ENCODE measurements around the gene DDX1.

DDX1 gene

DNA sequence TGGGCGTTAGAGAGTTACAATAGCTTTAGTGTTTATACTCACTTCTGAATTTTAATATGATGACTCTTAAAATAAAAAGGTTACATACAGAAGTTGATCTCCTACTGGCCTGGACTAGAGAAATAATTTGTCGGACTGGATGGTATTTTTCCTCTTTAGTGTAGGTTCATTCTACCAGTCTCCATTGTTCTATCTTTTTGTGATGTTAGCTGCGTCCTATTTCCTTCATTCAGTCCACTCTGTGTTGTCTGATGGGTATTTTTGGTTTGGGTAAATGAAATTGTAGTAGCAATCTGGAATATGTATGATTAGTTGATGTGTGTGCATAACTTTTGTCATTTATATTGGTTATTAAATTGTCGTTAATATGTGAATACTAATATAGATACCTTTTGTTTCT, 5.3 kb downstream of the DDX1 start:
- Histone ChIP-seq H3K27ac (ENCODE audit: extremely low read depth, low read depth, low read length) (no peak overlapping the region), H3K36me3 (ENCODE audit: control insufficient read depth in 2 of 2, insufficient read depth in 1 of 2, low read length in 2 of 2) (peaks cover 63 to 74% of the 10 kb centered on the region in 2 experiments), H3K9me3 (ENCODE audit: control insufficient read depth, insufficient read depth, low read depth, low read length) (no peaks in the 10 kb centered on the region), H3K4me3 (ENCODE audit: low read depth, low read length) (no peak overlapping the region), H3K4me1 (ENCODE audit: control insufficient read depth, insufficient read depth, low read length) (no peaks in the 10 kb centered on the region)
- POLR2A ChIA-PET: no interaction called here
- TF ChIP-seq ZNF692 (tag by site-specific recombination; IDR thresholded peaks at IDR 0.05): no peak
- TF ChIP-seq ZNF513 (tag by site-specific recombination; IDR thresholded peaks at IDR 0.05): no peak
- TF ChIP-seq ZNF518A (tag by site-specific recombination; conservative IDR thresholded peaks at IDR 0.05; ENCODE audit: low read depth): no peak
- TF ChIP-seq ZNF664 (tag by site-specific recombination; IDR thresholded peaks at IDR 0.05): no peak
- no peak for TF ChIP-seq KLF17 (tag by site-specific recombination; IDR thresholded peaks at IDR 0.05)
- TF ChIP-seq ZNF354C (tag by site-specific recombination; IDR thresholded peaks at IDR 0.05; ENCODE audit: borderline replicate concordance, low read depth): no peak
- TF ChIP-seq ZNF555 (tag by site-specific recombination; conservative IDR thresholded peaks at IDR 0.05): no peak
- no peak for TF ChIP-seq ZNF645 (tag by site-specific recombination; IDR thresholded peaks at IDR 0.05)
- TF ChIP-seq HOXD13 (CRISPR knock-in tag; IDR thresholded peaks at IDR 0.05; ENCODE audit: borderline replicate concordance): no peak
- no peak for TF ChIP-seq KLF10 (tag by site-specific recombination; IDR thresholded peaks at IDR 0.05)
- TF ChIP-seq SP7 (tag by site-specific recombination; IDR thresholded peaks at IDR 0.05): no peak
- no peak for TF ChIP-seq ZNF146 (tag by site-specific recombination; IDR thresholded peaks at IDR 0.05)
- TF ChIP-seq ZNF639 (tag by site-specific recombination; IDR thresholded peaks at IDR 0.05): no peak
- no peak for TF ChIP-seq CTCF (tag by site-specific recombination; IDR thresholded peaks at IDR 0.05)
- no peak for TF ChIP-seq ZNF302 (tag by site-specific recombination; IDR thresholded peaks at IDR 0.05; ENCODE audit: low read depth)
- no peak for TF ChIP-seq ZNF792 (tag by site-specific recombination; IDR thresholded peaks at IDR 0.05)
- no peak for TF ChIP-seq ZNF24 (tag by site-specific recombination; IDR thresholded peaks at IDR 0.05)
- CTCF ChIA-PET: no interaction called here
